Stimulated activated CD8-positive, alpha-beta memory T cell treated with anti-CD3 and anti-CD28 coated beads, Interleukin-2, amount 100 ng/mL, for 1 hour (primary cell): ENCODE measurements around the gene MTMR6.
"Not testable (repeated sequence)": the region's sequence is repeated elsewhere in the genome, so short reads cannot be mapped to it uniquely, and the experiment has no call there.

Experiments used
- DNase-seq, 2 donors: peaks; one replicate each; pipeline ENCODE4 v3.0.0-alpha.2; 2020; ENCODE audit warnings: low read depth in 2 of 2

The MTMR6 gene

DNA sequence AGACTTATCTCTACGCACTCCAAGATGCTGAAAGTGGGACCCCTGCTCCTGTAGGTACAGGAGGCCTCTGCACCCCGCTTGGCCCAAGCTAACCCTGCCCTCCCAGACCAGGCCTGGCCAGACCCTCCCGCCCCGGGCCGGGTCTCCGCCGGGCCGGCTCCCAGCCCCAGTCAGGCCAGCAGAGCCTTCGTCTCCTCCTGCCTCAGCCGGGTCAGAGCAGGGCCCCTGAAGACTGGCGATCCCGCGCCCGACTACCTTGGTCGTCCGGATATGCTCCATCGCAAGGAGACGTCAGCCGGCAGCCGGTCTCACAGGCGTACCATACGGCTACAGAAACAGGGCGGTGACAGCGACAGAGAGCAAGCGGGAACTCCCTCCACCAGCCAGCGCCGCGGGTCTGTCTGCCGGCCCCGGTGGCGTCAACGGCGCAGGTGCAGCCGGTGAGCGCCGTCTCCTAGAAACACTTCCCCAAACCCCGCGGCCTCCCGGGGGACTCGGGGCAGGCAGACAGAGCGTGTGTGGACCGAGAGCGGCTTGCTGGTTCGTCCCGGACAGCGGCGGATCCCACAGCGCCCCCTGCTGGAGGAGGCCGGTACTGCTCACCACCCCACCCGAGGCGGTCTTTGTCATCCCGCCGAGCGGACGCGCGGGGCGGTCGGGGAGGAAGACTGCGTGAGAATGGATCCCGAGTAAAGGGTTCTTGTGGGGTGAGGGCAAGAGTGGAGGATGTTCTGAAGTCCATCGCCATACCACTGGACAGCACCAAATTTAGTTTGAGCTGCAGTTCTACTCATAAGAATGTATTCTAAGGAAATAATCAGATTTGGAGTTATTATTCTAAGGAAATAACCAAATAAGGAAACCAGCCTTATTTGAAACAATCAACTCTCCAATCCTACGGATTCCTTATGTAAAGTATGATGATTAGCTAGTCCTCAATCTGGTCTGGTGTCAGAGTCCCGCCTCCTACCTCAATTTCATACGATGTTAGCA lies at the start of gene MTMR6:
MTMR6 (minus strand) TSS at position 520 of the 993 bp plus-strand sequence; CDS start at position 279, 241 bp downstream.
- DNase-seq, result peak; percentile 90 to 94

DNA sequence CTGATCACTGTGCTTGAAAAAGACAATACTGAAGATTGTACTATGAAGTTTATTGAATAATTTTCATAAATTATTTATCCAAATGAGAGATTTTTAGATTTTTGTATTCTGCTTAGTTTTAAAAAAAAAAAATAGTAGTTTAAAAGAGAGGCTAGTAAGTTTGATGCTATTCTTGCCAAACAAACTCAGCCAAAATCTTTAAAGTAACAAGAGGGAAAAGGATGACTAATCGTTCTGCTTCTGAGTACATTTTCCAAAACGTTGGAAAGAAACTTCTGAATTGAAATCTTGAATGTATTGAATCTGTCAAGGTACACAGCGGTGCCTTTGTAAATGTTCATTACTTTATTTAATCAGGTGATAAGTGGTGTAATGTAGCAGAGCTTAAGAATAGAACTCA lies 48.6 kb upstream of the MTMR6 start:
- no peak for DNase-seq

- no peak for DNase-seq
Measured at GRCh38 chr13:25330541-25330940, 43.3 kb upstream of the MTMR6 start.

GRCh38 chr13:25329706-25330105 lies 42.4 kb upstream of the MTMR6 start:
- no peak for DNase-seq

DNA sequence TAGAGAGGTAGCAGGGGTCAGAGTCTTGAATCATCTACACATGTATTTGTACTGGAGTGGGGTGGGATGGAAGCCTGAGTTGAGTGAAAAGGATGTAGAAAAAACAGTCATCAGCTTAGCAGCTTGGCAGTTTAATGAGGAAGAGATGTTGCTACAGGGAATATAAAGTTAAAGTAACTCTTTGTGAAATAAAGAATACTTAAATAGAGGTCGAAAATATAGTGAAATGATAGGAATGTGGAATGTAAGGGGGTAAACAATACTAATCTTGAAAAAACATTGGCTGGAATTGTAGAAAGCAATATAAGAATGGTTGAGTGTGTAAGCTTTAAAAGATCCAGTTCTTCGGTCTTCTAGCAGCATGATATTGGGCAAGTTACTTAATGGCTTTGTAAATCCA lies 36.8 kb upstream of the MTMR6 start:
- DNase-seq, result no peak

GRCh38 chr13:25319771-25320170 lies 32.5 kb upstream of the MTMR6 start:
- no peak for DNase-seq

- not testable (repeated sequence) for DNase-seq
Measured at GRCh38 chr13:25318946-25319345, 31.7 kb upstream of the MTMR6 start.

GRCh38 chr13:25310891-25311290 lies 23.6 kb upstream of the MTMR6 start:
- DNase-seq, result no peak

GRCh38 chr13:25306671-25307464 lies 19.6 kb upstream of the MTMR6 start:
- DNase-seq, result no peak

DNA sequence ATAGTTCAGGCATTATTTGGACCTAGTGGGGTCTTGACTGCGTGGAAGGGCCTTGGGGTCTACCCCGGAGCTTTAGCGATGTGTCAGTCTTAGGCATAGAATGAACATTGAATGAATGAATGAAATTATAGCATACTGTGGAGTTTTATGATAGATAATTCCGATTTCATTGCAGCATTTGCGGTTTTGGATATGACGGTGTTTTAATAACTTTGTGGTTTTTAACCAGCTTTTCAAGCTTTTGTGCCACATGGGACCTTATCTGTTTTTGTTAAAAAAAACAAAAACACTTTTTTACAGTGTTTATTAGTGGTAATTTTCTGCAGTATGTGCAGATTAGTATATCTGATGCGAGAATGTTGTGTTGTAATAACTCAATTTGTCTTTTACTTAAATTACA lies 14.8 kb upstream of the MTMR6 start:
- DNase-seq, result no peak

GRCh38 chr13:25301347-25302113 lies 14.2 kb upstream of the MTMR6 start, which contains the start of gene NUP58:
TSS of gene NUP58 (plus strand) at chr13:25301625. CDS start at chr13:25301774, 149 bp downstream.
- DNase-seq, result peak; percentile 87 to 88

- no peak for DNase-seq
Measured at GRCh38 chr13:25300861-25301346, 13.6 kb upstream of the MTMR6 start.

- no peak for DNase-seq
Measured at GRCh38 chr13:25295701-25296100, 8.4 kb upstream of the MTMR6 start.

- no peak for DNase-seq
Measured at GRCh38 chr13:25295228-25295627, 7.9 kb upstream of the MTMR6 start.

GRCh38 chr13:25292301-25292700 lies 5.0 kb upstream of the MTMR6 start:
- no peak for DNase-seq

GRCh38 chr13:25291691-25292090 lies 4.4 kb upstream of the MTMR6 start:
- no peak for DNase-seq

DNA sequence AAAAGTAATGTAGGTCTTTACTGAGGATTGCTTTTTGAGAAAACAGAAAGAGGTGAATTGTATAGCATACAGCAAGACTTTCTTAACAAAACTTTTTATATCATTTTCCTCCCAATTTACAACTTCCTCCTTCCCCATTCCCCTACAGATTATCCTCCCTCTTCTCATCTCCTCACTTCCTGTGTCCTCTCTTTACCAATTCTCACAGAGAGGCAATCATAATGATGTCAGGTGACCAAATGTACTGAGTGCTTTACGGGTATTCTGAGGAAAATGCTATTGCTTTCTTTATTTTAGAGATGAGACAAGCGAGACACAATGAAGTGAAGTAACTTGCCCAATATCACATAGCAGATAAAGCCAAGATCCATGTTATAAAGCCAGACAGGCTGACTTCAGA lies 1.7 kb upstream of the MTMR6 start:
- no peak for DNase-seq

DNA sequence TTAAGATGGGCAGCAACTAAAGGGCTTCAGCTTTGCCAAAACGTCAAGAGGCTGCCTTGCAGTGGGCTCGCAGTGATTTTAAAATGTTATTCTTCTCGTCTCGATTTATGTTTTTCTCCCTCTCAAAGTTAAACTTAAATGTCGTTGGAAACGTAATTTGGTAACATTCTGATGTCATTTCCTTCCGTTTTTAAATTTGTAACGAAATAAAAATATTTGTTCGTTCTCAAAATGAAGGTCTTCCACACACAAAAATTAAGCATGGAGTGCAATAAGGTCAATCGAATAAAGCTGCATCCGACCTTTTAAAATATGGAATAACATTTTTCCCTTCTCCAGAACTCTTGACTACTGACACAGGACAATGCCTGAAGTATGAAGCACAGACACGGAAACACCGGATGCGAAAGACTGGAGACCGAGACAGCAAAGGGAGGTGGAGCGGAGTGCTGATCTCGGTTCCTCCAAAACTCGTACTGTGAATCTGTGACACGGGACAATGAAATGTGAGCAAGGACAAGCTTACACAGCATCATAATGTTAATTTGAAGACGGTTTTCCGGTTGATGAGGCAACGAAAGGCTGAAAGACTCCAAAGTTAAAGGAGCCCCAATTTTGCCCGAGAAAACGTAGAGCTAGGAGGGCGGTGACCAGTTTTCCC lies 850 bp downstream of the MTMR6 start:
- DNase-seq, result no peak

DNA sequence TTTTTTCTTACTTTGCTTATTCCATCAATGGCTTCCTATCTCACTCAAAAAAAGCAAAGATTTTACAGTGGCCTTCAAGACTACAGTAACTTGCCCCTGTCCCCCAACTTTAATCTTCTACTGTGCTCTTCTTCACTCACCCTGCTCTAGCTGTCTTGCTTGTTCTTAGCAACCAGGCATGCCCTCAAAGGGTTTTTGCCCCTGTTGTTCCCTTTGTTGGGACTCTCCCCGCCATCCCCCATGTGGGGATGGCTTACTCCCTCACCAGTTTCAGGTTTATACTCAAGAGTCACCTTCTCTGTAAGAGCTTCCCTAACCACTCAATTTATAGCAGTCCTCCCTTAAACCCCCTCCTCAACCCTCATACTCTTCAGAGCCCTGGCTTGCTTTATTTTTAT lies 5.4 kb downstream of the MTMR6 start:
- DNase-seq, result no peak

- DNase-seq, result no peak
Measured at GRCh38 chr13:25281193-25281934, 5.9 kb downstream of the MTMR6 start.
